ENCODE results near the gene MOV10L1. TPM values are rescaled to one million over a fixed set of nuclear protein-coding genes. Genes with fewer than 3 reads are reported as not detected.

The MOV10L1 gene
- total and polyA plus RNA-seq, 9 of the 15 experiments (the other 6 are each of a cell fraction or from before 2014, with no cell fraction given) = 0.06 to 0.43 (median 0.15) TPM

- TF ChIP-seq SP2 (IDR thresholded peaks at IDR 0.05; ENCODE audit: extremely low read depth, low read depth, low read length, poor library complexity, severe bottlenecking) (peak; percentile 75), FOS (IDR thresholded peaks at IDR 0.05; ENCODE audit: extremely low read depth, insufficient read length) (peak; percentile 47), E2F6 (IDR thresholded peaks at IDR 0.05; ENCODE audit: borderline replicate concordance in 1 of 2, extremely low read depth in 1 of 2, insufficient read depth in 1 of 2, insufficient read length in 1 of 2, low read depth in 1 of 2, low read length in 1 of 2, poor library complexity in 1 of 2, severe bottlenecking in 1 of 2) (peak in 1 of 2 experiments; percentile 43), USF2 (CRISPR knock-in tag; IDR thresholded peaks at IDR 0.05) (peak; percentile 28; the same call in 1 of the 2 replicates), POLR2A (conservative IDR thresholded peaks at IDR 0.05) (peak; percentile 43; the same call in 1 of the 2 replicates), MTF1 (CRISPR knock-in tag; IDR thresholded peaks at IDR 0.05; ENCODE audit: borderline replicate concordance) (no peak), ZBED1 (IDR thresholded peaks at IDR 0.05) (no peak), KDM4B (IDR thresholded peaks at IDR 0.05; ENCODE audit: borderline replicate concordance in 2 of 2, low read depth in 1 of 2) (0 out of 4 replicates have a peak, but pooled peaks of 1 of the 2 experiments have one; percentile 39), ZNF445 (CRISPR knock-in tag; IDR thresholded peaks at IDR 0.05; ENCODE audit: low read depth) (no peak), TAF1 (IDR thresholded peaks at IDR 0.05; ENCODE audit: control insufficient read depth, extremely low read depth, insufficient read depth, low read length, severe bottlenecking) (peak; percentile 37), GABPB1 (CRISPR knock-in tag; IDR thresholded peaks at IDR 0.05) (peak; percentile 82; the same call in 1 of the 2 replicates), TBP (optimal IDR thresholded peaks at IDR 0.05; ENCODE audit: low read depth, low read length) (peak; percentile 29), PBX2 (CRISPR knock-in tag; IDR thresholded peaks at IDR 0.05; ENCODE audit: low read depth) (peak; percentile 78), PBX2 (tag; conservative IDR thresholded peaks at IDR 0.05; ENCODE audit: low read depth) (peak; percentile 79), POLR2AphosphoS5 (IDR thresholded peaks at IDR 0.05; ENCODE audit: control insufficient read depth, insufficient read depth, low read depth, low read length) (0 out of 2 replicates have a peak, but pooled peaks have one; percentile 34)
- TF ChIP-seq, protein P1, sequence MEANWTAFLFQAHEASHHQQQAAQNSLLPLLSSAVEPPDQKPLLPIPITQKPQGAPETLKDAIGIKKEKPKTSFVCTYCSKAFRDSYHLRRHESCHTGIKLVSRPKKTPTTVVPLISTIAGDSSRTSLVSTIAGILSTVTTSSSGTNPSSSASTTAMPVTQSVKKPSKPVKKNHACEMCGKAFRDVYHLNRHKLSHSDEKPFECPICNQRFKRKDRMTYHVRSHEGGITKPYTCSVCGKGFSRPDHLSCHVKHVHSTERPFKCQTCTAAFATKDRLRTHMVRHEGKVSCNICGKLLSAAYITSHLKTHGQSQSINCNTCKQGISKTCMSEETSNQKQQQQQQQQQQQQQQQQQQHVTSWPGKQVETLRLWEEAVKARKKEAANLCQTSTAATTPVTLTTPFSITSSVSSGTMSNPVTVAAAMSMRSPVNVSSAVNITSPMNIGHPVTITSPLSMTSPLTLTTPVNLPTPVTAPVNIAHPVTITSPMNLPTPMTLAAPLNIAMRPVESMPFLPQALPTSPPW (CRISPR knock-in tag; IDR thresholded peaks at IDR 0.05) = peak; percentile 80
- TF ChIP-seq, protein P2, sequence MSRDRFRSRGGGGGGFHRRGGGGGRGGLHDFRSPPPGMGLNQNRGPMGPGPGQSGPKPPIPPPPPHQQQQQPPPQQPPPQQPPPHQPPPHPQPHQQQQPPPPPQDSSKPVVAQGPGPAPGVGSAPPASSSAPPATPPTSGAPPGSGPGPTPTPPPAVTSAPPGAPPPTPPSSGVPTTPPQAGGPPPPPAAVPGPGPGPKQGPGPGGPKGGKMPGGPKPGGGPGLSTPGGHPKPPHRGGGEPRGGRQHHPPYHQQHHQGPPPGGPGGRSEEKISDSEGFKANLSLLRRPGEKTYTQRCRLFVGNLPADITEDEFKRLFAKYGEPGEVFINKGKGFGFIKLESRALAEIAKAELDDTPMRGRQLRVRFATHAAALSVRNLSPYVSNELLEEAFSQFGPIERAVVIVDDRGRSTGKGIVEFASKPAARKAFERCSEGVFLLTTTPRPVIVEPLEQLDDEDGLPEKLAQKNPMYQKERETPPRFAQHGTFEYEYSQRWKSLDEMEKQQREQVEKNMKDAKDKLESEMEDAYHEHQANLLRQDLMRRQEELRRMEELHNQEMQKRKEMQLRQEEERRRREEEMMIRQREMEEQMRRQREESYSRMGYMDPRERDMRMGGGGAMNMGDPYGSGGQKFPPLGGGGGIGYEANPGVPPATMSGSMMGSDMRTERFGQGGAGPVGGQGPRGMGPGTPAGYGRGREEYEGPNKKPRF (IDR thresholded peaks at IDR 0.05; ENCODE audit: low read depth, low read length) = no peak
Measured at GRCh38 chr22:50200461-50201190, 110.8 kb downstream of the MOV10L1 start, which contains the start of gene SELENOO (continued).

Measured in K562 (cell line).